Right renal pelvis (tissue), 4 donors: ENCODE data around the gene SGMS2. TPM values are rescaled to one million over a fixed set of nuclear protein-coding genes. Genes with fewer than 3 reads are reported as not detected.

Experiments
- polyA plus RNA-seq, 4 donors: library from polyadenylated mRNA; unstranded; fragments of 120-200 nt; gene quantifications; one replicate each; pipeline ENCODE4 v1.2.1, GENCODE V29; 2013; ENCODE audit not compliant: insufficient read length in 4 of 4

SGMS2 gene
- polyA plus RNA-seq, 4 donors = 12.7 to 17.2 (median 13.8) TPM

Other genes with a start within 250 kb of the SGMS2 start
- gene PAPSS1, start 104.7 kb upstream of the SGMS2 start, polyA plus RNA-seq = 100 to 1,000 TPM in 1 of 4 donors, 10 to 100 TPM in 3; 80.5 to 101 (median 89.4) TPM
- gene CYP2U1, start 106.6 kb downstream of the SGMS2 start, polyA plus RNA-seq = 1 to 10 TPM; 5.2 to 6.0 (median 5.8) TPM
- gene HADH, start 165.0 kb downstream of the SGMS2 start, polyA plus RNA-seq = 100 to 1,000 TPM in 2 of 4 donors, 10 to 100 TPM in 2; 96.5 to 115 (median 100.0) TPM